ENCODE data around the gene ELF4. TPM values are rescaled to one million over a fixed set of nuclear protein-coding genes. Genes with fewer than 3 reads are reported as not detected.
A peak's percentile ranks its signal among the peaks of the same experiment; 100 is the strongest.

Gene ELF4
- total and polyA plus RNA-seq, 3 experiments from 2014 or later, result 19.5 to 24.7 (median 23.8) TPM

- no peaks in the 10 kb centered on the region for H3K9me3 Mint-ChIP-seq
- H3K36me3 ChIP-seq (ENCODE audit: insufficient read depth, low read length), result peaks cover 22% of the 10 kb centered on the region
- H3K4me1 Mint-ChIP-seq, result peaks cover 0 to 3% (median 2%) of the 10 kb centered on the region in 3 donors
- H3K27ac Mint-ChIP-seq, result peak overlapping the region in 2 of 8 donors; percentile 36 to 40
- H3K27me3 ChIP-seq (ENCODE audit: insufficient read depth, low read length, poor library complexity, severe bottlenecking), result no peaks in the 10 kb centered on the region
- H3K36me3 Mint-ChIP-seq, result peaks cover 0 to 68% (median 3%) of the 10 kb centered on the region in 3 donors
- no peaks in the 10 kb centered on the region for H3K4me1 ChIP-seq (ENCODE audit: insufficient read depth, low read length)
- POLR2A ChIA-PET, result no interaction called here
- no peak overlapping the region for H3K4me3 Mint-ChIP-seq
- CTCF ChIA-PET, result no interaction called here
- H3K4me3 ChIP-seq (ENCODE audit: low read length), result no peak overlapping the region
- H3K27ac ChIP-seq (ENCODE audit: low read depth, low read length), result no peak overlapping the region
- DNase-seq, result no peak
- peaks cover 0 to 5% of the 10 kb centered on the region in 2 donors for H3K27me3 Mint-ChIP-seq
- H3K9me3 ChIP-seq (ENCODE audit: low read length), result no peaks in the 10 kb centered on the region
Measured at GRCh38 chrX:130071611-130072344, 38.5 kb downstream of the ELF4 start.

DNA sequence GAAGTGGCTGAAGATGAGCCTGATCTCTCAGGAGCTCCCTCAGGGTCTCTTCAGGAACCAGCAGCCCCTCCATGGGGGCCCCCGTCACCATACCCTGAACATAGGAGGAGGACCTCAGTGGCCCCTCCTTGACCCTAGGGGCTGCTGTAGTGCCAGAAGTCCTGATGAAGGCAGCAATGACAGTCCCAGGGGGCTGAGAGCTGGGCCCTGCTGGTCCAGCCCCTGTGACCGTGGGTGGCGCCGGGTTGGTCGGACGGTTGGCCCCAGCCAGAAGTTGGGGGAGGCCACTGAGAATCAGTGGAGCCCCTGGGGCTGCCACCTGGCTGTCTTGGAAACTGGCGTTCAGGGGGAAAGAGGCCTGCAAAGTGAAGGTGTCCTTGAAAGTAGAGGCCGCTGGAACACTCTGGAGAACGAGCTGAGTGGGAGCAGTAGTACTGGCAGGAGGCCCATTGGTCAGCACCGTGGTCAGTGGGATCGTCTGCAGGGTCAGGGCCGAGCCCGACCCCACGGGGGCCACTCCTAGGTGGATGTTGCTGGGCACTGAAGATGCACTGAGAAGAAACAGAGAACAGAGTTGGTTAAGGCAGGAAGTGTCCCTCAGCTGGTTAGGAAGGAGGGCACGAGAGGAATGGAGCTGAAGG, 43.2 kb downstream of the ELF4 start:
- Histone ChIP-seq H3K27me3 (ENCODE audit: insufficient read depth, low read length, poor library complexity, severe bottlenecking) (no peaks in the 10 kb centered on the region), H3K27ac (ENCODE audit: low read depth, low read length) (no peak overlapping the region), H3K4me3 (ENCODE audit: low read length) (no peak overlapping the region), H3K36me3 (ENCODE audit: insufficient read depth, low read length) (peaks cover 10% of the 10 kb centered on the region), H3K9me3 (ENCODE audit: low read length) (no peaks in the 10 kb centered on the region), H3K4me1 (ENCODE audit: insufficient read depth, low read length) (no peaks in the 10 kb centered on the region)
- peaks cover 0 to 62% (median 3%) of the 10 kb centered on the region in 3 donors for H3K36me3 Mint-ChIP-seq
- H3K27me3 Mint-ChIP-seq, result peaks cover 0 to 6% of the 10 kb centered on the region in 2 donors
- H3K9me3 Mint-ChIP-seq, result no peaks in the 10 kb centered on the region
- no peak overlapping the region for H3K27ac Mint-ChIP-seq
- DNase-seq, result no peak
- H3K4me1 Mint-ChIP-seq, result no peaks in the 10 kb centered on the region
- POLR2A ChIA-PET, result no interaction called here
- CTCF ChIA-PET, result interaction anchor here (1.2 kb wide), 1 partner anchor 141 kb away, joined by 5 read pairs; no protein-coding TSS in a partner anchor
- no peak overlapping the region for H3K4me3 Mint-ChIP-seq

- H3K4me1 Mint-ChIP-seq, result peaks cover 0 to 10% (median 0%) of the 10 kb centered on the region in 3 donors
- H3K36me3 Mint-ChIP-seq, result peaks cover 0 to 13% (median 0%) of the 10 kb centered on the region in 3 donors
- H3K4me3 ChIP-seq (ENCODE audit: low read length), result peak overlapping the region; percentile 41
- no peaks in the 10 kb centered on the region for H3K27me3 ChIP-seq (ENCODE audit: insufficient read depth, low read length, poor library complexity, severe bottlenecking)
- POLR2A ChIA-PET, result interaction anchor here (0.7 to 0.8 kb wide), 2 partner anchors 27 to 175 kb away, joined by 3 read pairs; no protein-coding TSS in a partner anchor
- no peaks in the 10 kb centered on the region for H3K36me3 ChIP-seq (ENCODE audit: insufficient read depth, low read length)
- H3K9me3 ChIP-seq (ENCODE audit: low read length), result no peaks in the 10 kb centered on the region
- DNase-seq, result peak; percentile 71 to 81 (median 75)
- H3K4me3 Mint-ChIP-seq, result peak overlapping the region; percentile 54 to 91 (median 75)
- CTCF ChIA-PET, result interaction anchor here (0.7 to 6.1 kb wide), 44 partner anchors 8 to 459 kb away, joined by 3 to 51 read pairs (median 4); partner anchors contain the start of genes RAB33A and UTP14A
- H3K4me1 ChIP-seq (ENCODE audit: insufficient read depth, low read length), result peaks cover 4% of the 10 kb centered on the region
- H3K27me3 Mint-ChIP-seq, result peaks cover 0 to 4% of the 10 kb centered on the region in 2 donors
- peak overlapping the region; percentile 16 for H3K27ac ChIP-seq (ENCODE audit: low read depth, low read length)
- no peaks in the 10 kb centered on the region for H3K9me3 Mint-ChIP-seq
- H3K27ac Mint-ChIP-seq, result peak overlapping the region in 3 of 8 donors; percentile 78 to 93 (median 79)
Measured at GRCh38 chrX:130060122-130061069, 49.9 kb downstream of the ELF4 start.

- Mint-ChIP-seq H3K4me3 (peak overlapping the region in 1 of 7 donors; percentile 83), H3K27ac (peak overlapping the region in 6 of 8 donors; percentile 43 to 92 (median 58)), H3K36me3 (peaks cover 0 to 16% (median 0%) of the 10 kb centered on the region in 3 donors), H3K27me3 (peaks cover 0 to 6% of the 10 kb centered on the region in 2 donors), H3K9me3 (no peaks in the 10 kb centered on the region), H3K4me1 (peaks cover 0 to 10% (median 0%) of the 10 kb centered on the region in 3 donors)
- no peak overlapping the region for H3K27ac ChIP-seq (ENCODE audit: low read depth, low read length)
- no peaks in the 10 kb centered on the region for H3K9me3 ChIP-seq (ENCODE audit: low read length)
- no peak overlapping the region for H3K4me3 ChIP-seq (ENCODE audit: low read length)
- H3K36me3 ChIP-seq (ENCODE audit: insufficient read depth, low read length), result no peaks in the 10 kb centered on the region
- no peaks in the 10 kb centered on the region for H3K27me3 ChIP-seq (ENCODE audit: insufficient read depth, low read length, poor library complexity, severe bottlenecking)
- DNase-seq, result no peak
- ChIA-PET POLR2A (no interaction called here), CTCF (interaction anchor here (0.7 to 6.1 kb wide), 2 partner anchors 132 to 458 kb away, joined by 3 to 51 read pairs; no protein-coding TSS in a partner anchor)
- peaks cover 4% of the 10 kb centered on the region for H3K4me1 ChIP-seq (ENCODE audit: insufficient read depth, low read length)
Measured at GRCh38 chrX:130058652-130059051, 51.6 kb downstream of the ELF4 start.

DNA sequence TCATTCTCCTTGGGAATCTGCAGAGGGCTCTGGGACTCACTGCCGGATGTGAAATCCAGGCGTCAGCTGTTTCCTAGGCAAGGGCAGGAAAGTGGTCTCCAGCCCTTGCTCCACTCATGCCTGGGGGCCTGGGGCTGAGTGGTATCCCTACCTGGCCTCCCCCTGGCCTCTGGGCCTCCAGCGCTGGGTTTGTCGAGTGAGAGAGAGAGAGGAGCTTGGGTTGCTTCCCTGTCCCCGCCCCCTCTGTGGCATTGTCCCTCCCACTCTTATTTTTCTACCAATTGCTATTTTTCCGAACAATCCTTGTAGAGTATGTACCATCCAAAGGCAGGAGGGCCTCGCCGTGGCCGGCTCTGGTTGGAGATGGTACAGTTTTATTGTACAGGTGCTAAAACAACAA, 53.1 kb downstream of the ELF4 start:
- H3K36me3 ChIP-seq (ENCODE audit: insufficient read depth, low read length), result peaks cover 3% of the 10 kb centered on the region
- peaks cover 4% of the 10 kb centered on the region for H3K4me1 ChIP-seq (ENCODE audit: insufficient read depth, low read length)
- no peak for DNase-seq
- H3K9me3 ChIP-seq (ENCODE audit: low read length), result no peaks in the 10 kb centered on the region
- Mint-ChIP-seq H3K27ac (peak overlapping the region in 1 of 8 donors; percentile 58), H3K4me1 (peaks cover 0 to 10% (median 0%) of the 10 kb centered on the region in 3 donors), H3K9me3 (no peaks in the 10 kb centered on the region), H3K4me3 (no peak overlapping the region), H3K36me3 (peaks cover 0 to 27% (median 2%) of the 10 kb centered on the region in 3 donors), H3K27me3 (peaks cover 0 to 6% of the 10 kb centered on the region in 2 donors)
- H3K27ac ChIP-seq (ENCODE audit: low read depth, low read length), result no peak overlapping the region
- POLR2A ChIA-PET, result no interaction called here
- no peaks in the 10 kb centered on the region for H3K27me3 ChIP-seq (ENCODE audit: insufficient read depth, low read length, poor library complexity, severe bottlenecking)
- CTCF ChIA-PET, result interaction anchor here (6.1 kb wide), 1 partner anchor 131 kb away, joined by 51 read pairs; no protein-coding TSS in a partner anchor
- H3K4me3 ChIP-seq (ENCODE audit: low read length), result no peak overlapping the region

- Mint-ChIP-seq H3K27me3 (peaks cover 0 to 3% of the 10 kb centered on the region in 2 donors), H3K27ac (peak overlapping the region in 1 of 8 donors; percentile 10), H3K9me3 (no peaks in the 10 kb centered on the region), H3K4me1 (peaks cover 0 to 8% (median 0%) of the 10 kb centered on the region in 3 donors), H3K36me3 (peaks cover 0 to 36% (median 4%) of the 10 kb centered on the region in 3 donors), H3K4me3 (no peak overlapping the region)
- ChIA-PET POLR2A (no interaction called here), CTCF (no interaction called here)
- H3K27ac ChIP-seq (ENCODE audit: low read depth, low read length), result no peak overlapping the region
- H3K27me3 ChIP-seq (ENCODE audit: insufficient read depth, low read length, poor library complexity, severe bottlenecking), result no peaks in the 10 kb centered on the region
- DNase-seq, result no peak
- no peaks in the 10 kb centered on the region for H3K9me3 ChIP-seq (ENCODE audit: low read length)
- H3K4me3 ChIP-seq (ENCODE audit: low read length), result no peak overlapping the region
- peaks cover 10% of the 10 kb centered on the region for H3K36me3 ChIP-seq (ENCODE audit: insufficient read depth, low read length)
- peaks cover 3% of the 10 kb centered on the region for H3K4me1 ChIP-seq (ENCODE audit: insufficient read depth, low read length)
Measured at GRCh38 chrX:130055899-130056298, 54.4 kb downstream of the ELF4 start.

- H3K27me3 ChIP-seq (ENCODE audit: insufficient read depth, low read length, poor library complexity, severe bottlenecking), result no peaks in the 10 kb centered on the region
- DNase-seq, result no peak
- Mint-ChIP-seq H3K27me3 (peaks cover 0 to 3% of the 10 kb centered on the region in 2 donors), H3K4me3 (no peak overlapping the region), H3K36me3 (peaks cover 0 to 41% (median 4%) of the 10 kb centered on the region in 3 donors), H3K9me3 (no peaks in the 10 kb centered on the region), H3K27ac (peak overlapping the region in 3 of 8 donors; percentile 63 to 95 (median 87)), H3K4me1 (peaks cover 0 to 7% (median 0%) of the 10 kb centered on the region in 3 donors)
- no peaks in the 10 kb centered on the region for H3K9me3 ChIP-seq (ENCODE audit: low read length)
- peaks cover 10% of the 10 kb centered on the region for H3K36me3 ChIP-seq (ENCODE audit: insufficient read depth, low read length)
- no peak overlapping the region for H3K4me3 ChIP-seq (ENCODE audit: low read length)
- POLR2A ChIA-PET, result no interaction called here
- no peaks in the 10 kb centered on the region for H3K4me1 ChIP-seq (ENCODE audit: insufficient read depth, low read length)
- H3K27ac ChIP-seq (ENCODE audit: low read depth, low read length), result no peak overlapping the region
- CTCF ChIA-PET, result no interaction called here
Measured at GRCh38 chrX:130055103-130055502, 55.2 kb downstream of the ELF4 start.
